Effector CD8-positive, alpha-beta T cell (primary cell): ENCODE measurements around the gene HS3ST4.

ENCODE experiments used
- DNase-seq: peaks from one replicate; lab custom pipeline; 2025; lab: John Stamatoyannopoulos, UW
- total RNA-seq, 4 experiments: gene quantifications; one replicate each; lab custom pipeline; 2026; lab: John Stamatoyannopoulos, UW

The HS3ST4 gene
- 0 reads per million in 4 experiments for total RNA-seq

- no peak for DNase-seq
Observed at GRCh38 chr16:25691519-25692091, at the start of gene HS3ST4. TSS of gene HS3ST4 (plus strand) at chr16:25691959.

GRCh38 chr16:25643633-25644032 is 48.1 kb upstream of the HS3ST4 start:
- no peak for DNase-seq

GRCh38 chr16:25656639-25657038 is 35.1 kb upstream of the HS3ST4 start:
- DNase-seq = no peak

- no peak for DNase-seq
Observed at GRCh38 chr16:25676820-25677219, 14.9 kb upstream of the HS3ST4 start.

- DNase-seq = no peak
Observed at GRCh38 chr16:25679511-25679910, 12.2 kb upstream of the HS3ST4 start.

- no peak for DNase-seq
Observed at GRCh38 chr16:25689137-25689836, 2.5 kb upstream of the HS3ST4 start.

GRCh38 chr16:25690552-25691143 is 1.1 kb upstream of the HS3ST4 start:
- no peak for DNase-seq

- no peak for DNase-seq
Observed at GRCh38 chr16:25692351-25692741, 587 bp downstream of the HS3ST4 start.

- no peak for DNase-seq
Observed at GRCh38 chr16:25692742-25693508, 1.2 kb downstream of the HS3ST4 start.

GRCh38 chr16:25693631-25694030 is 1.9 kb downstream of the HS3ST4 start:
- no peak for DNase-seq

- DNase-seq = no peak
Observed at GRCh38 chr16:25699069-25699468, 7.3 kb downstream of the HS3ST4 start.

- DNase-seq = no peak
Observed at GRCh38 chr16:25700547-25700946, 8.8 kb downstream of the HS3ST4 start.

GRCh38 chr16:25707553-25707952 is 15.8 kb downstream of the HS3ST4 start:
- DNase-seq = no peak

- DNase-seq = no peak
Observed at GRCh38 chr16:25707982-25708583, 16.3 kb downstream of the HS3ST4 start.

GRCh38 chr16:25709213-25709612 is 17.5 kb downstream of the HS3ST4 start:
- DNase-seq = no peak

GRCh38 chr16:25713785-25714570 is 22.2 kb downstream of the HS3ST4 start:
- DNase-seq = no peak

- DNase-seq = no peak
Observed at GRCh38 chr16:25716186-25716585, 24.4 kb downstream of the HS3ST4 start.

- no peak for DNase-seq
Observed at GRCh38 chr16:25721439-25721838, 29.7 kb downstream of the HS3ST4 start.

- DNase-seq = no peak
Observed at GRCh38 chr16:25726430-25727098, 34.8 kb downstream of the HS3ST4 start.

- no peak for DNase-seq
Observed at GRCh38 chr16:25729188-25729915, 37.6 kb downstream of the HS3ST4 start.
